ENCODE measurements around the gene VAMP2.

DNA sequence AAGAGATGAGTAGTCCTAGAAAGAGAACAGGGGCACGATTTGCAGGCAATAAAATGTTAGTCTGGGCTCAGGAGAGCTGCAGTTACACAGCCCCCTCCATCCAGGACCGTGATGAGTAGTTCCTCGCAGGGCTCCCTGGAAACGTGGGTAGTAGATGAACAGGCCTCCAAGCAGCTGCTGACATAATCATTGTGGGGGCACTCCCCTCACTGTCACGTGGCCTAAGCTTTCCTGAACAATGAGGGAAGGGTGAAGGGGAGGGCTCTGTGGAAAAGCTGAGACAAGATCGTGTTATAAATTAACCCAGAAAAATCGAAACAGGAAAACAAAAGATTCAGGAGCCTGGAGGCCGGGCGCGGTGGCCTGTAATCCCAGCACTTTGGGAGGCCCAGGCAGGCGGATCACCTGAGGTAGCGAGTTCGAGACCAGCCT is 9.2 kb downstream of the VAMP2 start:
- TF ChIP-seq, protein P1, sequence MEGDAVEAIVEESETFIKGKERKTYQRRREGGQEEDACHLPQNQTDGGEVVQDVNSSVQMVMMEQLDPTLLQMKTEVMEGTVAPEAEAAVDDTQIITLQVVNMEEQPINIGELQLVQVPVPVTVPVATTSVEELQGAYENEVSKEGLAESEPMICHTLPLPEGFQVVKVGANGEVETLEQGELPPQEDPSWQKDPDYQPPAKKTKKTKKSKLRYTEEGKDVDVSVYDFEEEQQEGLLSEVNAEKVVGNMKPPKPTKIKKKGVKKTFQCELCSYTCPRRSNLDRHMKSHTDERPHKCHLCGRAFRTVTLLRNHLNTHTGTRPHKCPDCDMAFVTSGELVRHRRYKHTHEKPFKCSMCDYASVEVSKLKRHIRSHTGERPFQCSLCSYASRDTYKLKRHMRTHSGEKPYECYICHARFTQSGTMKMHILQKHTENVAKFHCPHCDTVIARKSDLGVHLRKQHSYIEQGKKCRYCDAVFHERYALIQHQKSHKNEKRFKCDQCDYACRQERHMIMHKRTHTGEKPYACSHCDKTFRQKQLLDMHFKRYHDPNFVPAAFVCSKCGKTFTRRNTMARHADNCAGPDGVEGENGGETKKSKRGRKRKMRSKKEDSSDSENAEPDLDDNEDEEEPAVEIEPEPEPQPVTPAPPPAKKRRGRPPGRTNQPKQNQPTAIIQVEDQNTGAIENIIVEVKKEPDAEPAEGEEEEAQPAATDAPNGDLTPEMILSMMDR (IDR thresholded peaks at IDR 0.05): no peak
- peak; percentile 85 to 91 (median 86) for TF ChIP-seq POLR2AphosphoS5 (IDR thresholded peaks at IDR 0.05)
- no peak for TF ChIP-seq EP300 (IDR thresholded peaks at IDR 0.05; ENCODE audit: low read depth)
- no peak for TF ChIP-seq POLR2A (IDR thresholded peaks at IDR 0.05)

Measured in transverse colon (tissue), 4 donors.